ENCODE data around the gene BMPR1B. TPM values are rescaled to one million over a fixed set of nuclear protein-coding genes. Genes with fewer than 3 reads are reported as not detected.

Gene BMPR1B
- total and polyA plus RNA-seq, 2 donors from 2014 or later = 4.1 to 5.5 TPM

DNA sequence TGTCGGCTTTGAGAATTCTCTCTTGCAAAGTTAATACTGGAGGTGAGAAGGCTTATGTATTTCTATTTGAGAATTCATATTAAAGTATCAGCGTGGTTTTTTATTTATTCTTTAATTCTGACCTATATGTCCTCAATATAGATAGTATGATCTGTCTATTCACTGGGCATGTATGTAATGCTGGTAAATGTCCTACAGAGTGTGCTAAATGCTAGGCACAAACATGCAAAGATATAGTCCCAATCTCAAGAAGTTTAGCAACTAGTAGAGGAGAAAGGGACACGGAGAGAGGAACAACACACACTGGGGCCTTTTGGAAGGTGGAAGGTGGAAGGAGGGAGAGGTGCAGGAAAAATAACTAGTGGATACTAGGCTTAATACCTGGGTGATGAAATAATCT, 11.0 kb upstream of the BMPR1B start:
- Histone ChIP-seq H3K4me3 (ENCODE audit: low read length in 3 of 3) (no peak overlapping the region), H3K36me3 (ENCODE audit: control insufficient read depth in 2 of 3, insufficient read depth in 3 of 3, low read length in 3 of 3) (no peaks in the 10 kb centered on the region), H3K27ac (ENCODE audit: low read depth in 2 of 2, low read length in 2 of 2) (no peak overlapping the region), H3K9me3 (ENCODE audit: control insufficient read depth in 2 of 3, insufficient read depth in 1 of 3, low read length in 3 of 3) (no peaks in the 10 kb centered on the region), H3K4me1 (ENCODE audit: control insufficient read depth in 2 of 3, insufficient read depth in 2 of 3, low read depth in 1 of 3, low read length in 3 of 3) (no peaks in the 10 kb centered on the region), H3K9ac (ENCODE audit: low read length in 3 of 3) (no peak overlapping the region), H3K27me3 (ENCODE audit: control insufficient read depth, insufficient read depth, low read length) (no peaks in the 10 kb centered on the region)
- intact Hi-C loops (cut with DNase I) = no loop called here
- FAIRE-seq (no peak), DNase-seq (no peak)
- TF ChIP-seq, protein P1, sequence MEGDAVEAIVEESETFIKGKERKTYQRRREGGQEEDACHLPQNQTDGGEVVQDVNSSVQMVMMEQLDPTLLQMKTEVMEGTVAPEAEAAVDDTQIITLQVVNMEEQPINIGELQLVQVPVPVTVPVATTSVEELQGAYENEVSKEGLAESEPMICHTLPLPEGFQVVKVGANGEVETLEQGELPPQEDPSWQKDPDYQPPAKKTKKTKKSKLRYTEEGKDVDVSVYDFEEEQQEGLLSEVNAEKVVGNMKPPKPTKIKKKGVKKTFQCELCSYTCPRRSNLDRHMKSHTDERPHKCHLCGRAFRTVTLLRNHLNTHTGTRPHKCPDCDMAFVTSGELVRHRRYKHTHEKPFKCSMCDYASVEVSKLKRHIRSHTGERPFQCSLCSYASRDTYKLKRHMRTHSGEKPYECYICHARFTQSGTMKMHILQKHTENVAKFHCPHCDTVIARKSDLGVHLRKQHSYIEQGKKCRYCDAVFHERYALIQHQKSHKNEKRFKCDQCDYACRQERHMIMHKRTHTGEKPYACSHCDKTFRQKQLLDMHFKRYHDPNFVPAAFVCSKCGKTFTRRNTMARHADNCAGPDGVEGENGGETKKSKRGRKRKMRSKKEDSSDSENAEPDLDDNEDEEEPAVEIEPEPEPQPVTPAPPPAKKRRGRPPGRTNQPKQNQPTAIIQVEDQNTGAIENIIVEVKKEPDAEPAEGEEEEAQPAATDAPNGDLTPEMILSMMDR (IDR thresholded peaks at IDR 0.05; ENCODE audit: borderline replicate concordance, extremely low read depth, insufficient read depth) = no peak

DNA sequence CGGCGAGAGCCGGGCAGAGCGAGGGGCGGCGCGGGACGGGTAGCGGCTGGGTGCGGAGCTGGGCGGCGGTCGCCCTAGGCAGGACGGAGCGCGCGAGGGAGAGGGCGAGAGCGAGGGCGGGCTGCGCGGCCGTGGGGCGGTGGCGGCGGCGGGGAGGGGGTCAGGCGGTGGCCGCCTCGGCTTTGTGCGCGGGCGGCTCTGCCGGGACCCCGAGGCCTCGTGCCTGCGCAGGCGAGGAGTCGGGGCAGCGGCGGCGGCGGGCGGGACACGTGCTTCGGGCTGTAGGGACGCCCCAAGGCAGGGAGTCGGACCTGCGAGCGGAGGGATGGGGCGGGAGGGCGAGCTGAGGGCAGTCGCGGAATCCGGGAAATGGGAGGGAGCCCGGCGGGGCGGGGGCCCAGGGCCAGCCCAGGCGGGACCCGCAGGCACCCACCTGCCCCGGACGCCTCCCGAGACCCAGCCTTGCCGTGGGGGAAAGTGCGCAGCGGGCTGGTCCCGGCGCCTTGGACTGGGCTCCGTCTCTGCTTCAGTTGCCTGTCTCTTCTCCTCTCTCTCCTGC, 465 bp downstream of the BMPR1B start:
- Histone ChIP-seq H3K4me3 (ENCODE audit: low read length in 3 of 3) (peak overlapping the region; percentile 13 to 80 (median 64)), H3K27ac (ENCODE audit: low read depth in 2 of 2, low read length in 2 of 2) (peak overlapping the region in 1 of 2 donors; percentile 30), H3K36me3 (ENCODE audit: control insufficient read depth in 2 of 3, insufficient read depth in 3 of 3, low read length in 3 of 3) (no peaks in the 10 kb centered on the region), H3K4me1 (ENCODE audit: control insufficient read depth in 2 of 3, insufficient read depth in 2 of 3, low read depth in 1 of 3, low read length in 3 of 3) (peaks cover 0 to 3% (median 0%) of the 10 kb centered on the region in 3 donors), H3K27me3 (ENCODE audit: control insufficient read depth, insufficient read depth, low read length) (peaks cover 5% of the 10 kb centered on the region), H3K9ac (ENCODE audit: low read length in 3 of 3) (peak overlapping the region in 1 of 3 donors; percentile 56), H3K9me3 (ENCODE audit: control insufficient read depth in 2 of 3, insufficient read depth in 1 of 3, low read length in 3 of 3) (no peaks in the 10 kb centered on the region)
- TF ChIP-seq, protein P1 (IDR thresholded peaks at IDR 0.05; ENCODE audit: borderline replicate concordance, extremely low read depth, insufficient read depth) = no peak
- DNase-seq (peak; percentile 61 to 91 (median 75)), FAIRE-seq (no peak)
- intact Hi-C loops (cut with DNase I) = no loop called here

DNA sequence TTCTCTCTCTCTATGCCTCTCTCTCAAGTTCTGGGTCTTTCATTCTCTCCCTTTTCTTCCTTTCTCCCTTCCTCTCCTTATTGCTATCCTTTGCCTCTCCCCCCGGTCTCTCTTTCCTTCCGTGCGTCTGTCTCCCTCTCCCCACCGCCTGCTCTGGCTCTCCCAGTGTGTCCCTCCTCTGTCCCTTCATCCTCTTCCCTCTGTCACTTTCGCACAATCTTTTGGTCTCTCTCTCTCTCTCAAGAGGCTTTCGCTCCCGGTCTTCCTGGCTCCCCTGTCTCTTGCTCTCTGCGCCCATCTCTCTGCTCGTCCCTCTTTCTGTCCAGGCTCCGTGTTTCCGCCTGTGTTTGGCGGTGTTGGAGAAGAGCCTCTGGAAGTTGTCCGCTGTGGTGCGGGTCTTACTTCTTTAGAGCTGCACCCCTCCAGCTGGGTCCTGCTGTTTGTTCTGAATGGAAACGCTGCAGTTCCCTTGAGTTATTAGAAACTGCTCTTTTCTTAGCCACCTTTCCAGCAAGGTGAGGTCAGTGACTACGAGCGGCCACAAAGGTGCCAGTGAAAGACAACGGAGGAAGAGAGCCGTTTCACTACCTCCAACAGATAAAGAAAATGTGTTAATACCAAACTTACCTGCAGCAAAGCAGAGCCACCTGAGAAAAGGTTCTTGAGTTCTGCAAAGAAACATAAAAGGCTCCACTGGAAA, 1.1 kb downstream of the BMPR1B start:
- H3K27ac ChIP-seq (ENCODE audit: low read depth in 2 of 2, low read length in 2 of 2) = peak overlapping the region in 1 of 2 donors; percentile 30
- no peaks in the 10 kb centered on the region for H3K36me3 ChIP-seq (ENCODE audit: control insufficient read depth in 2 of 3, insufficient read depth in 3 of 3, low read length in 3 of 3)
- H3K4me3 ChIP-seq (ENCODE audit: low read length in 3 of 3) = peak overlapping the region; percentile 13 to 80 (median 64)
- no peak for FAIRE-seq
- H3K9me3 ChIP-seq (ENCODE audit: control insufficient read depth in 2 of 3, insufficient read depth in 1 of 3, low read length in 3 of 3) = no peaks in the 10 kb centered on the region
- TF ChIP-seq, protein P1 (IDR thresholded peaks at IDR 0.05; ENCODE audit: borderline replicate concordance, extremely low read depth, insufficient read depth) = no peak
- peak in 4 of 5 donors; percentile 35 to 65 (median 46) for DNase-seq
- intact Hi-C loops (cut with DNase I) = no loop called here
- peak overlapping the region in 1 of 3 donors; percentile 56 for H3K9ac ChIP-seq (ENCODE audit: low read length in 3 of 3)
- H3K27me3 ChIP-seq (ENCODE audit: control insufficient read depth, insufficient read depth, low read length) = peaks cover 5% of the 10 kb centered on the region
- peaks cover 0 to 3% (median 0%) of the 10 kb centered on the region in 3 donors for H3K4me1 ChIP-seq (ENCODE audit: control insufficient read depth in 2 of 3, insufficient read depth in 2 of 3, low read depth in 1 of 3, low read length in 3 of 3)

Data from kidney (tissue), 14 donors.